Measurements from ENCODE around the gene ODAD3.

ODAD3 gene

DNA sequence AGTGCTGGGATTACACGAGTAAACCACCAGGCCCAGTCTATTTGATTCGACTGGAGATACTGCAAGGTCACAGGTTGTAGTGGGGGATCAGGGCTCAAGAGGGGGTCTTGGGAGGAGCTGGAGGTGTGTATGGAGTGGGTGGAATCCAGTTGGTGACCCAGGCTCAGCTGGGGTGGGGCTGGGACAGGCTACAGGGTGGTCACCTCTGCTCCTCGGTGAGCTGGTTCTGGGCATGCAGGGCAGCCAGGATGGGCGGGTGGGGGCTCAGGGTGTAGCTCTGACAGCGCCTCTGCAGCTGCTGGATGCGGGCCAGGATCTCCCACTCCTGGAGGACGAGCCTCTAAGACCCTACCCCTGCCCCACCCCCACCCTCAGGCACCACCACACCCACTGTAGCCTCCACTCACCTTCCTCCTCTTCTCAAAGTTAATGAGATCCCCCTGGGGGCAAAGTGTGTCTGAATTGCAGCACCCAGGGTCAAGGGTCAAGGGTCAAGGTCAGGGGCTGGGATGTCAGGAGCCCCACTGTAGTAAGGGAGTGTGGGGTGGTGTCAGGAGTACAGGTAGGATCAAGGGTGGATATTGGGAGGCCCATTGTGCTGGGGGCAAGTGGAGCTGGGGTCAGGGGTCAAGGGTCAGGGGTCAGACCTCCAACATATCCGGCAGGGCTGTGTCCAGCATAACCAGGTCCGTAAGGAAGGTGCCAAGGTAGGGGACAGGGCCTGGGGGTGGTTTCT is 32.9 kb downstream of the ODAD3 start:
- H3K27me3 ChIP-seq (ENCODE audit: low read depth, low read length): no peaks in the 10 kb centered on the region
- H3K4me1 ChIP-seq (ENCODE audit: low read length): no peaks in the 10 kb centered on the region
- no peak overlapping the region for H2AFZ ChIP-seq (ENCODE audit: low read depth, low read length)
- H3K36me3 ChIP-seq (replicated peaks; ENCODE audit: low read depth, low read length): no peaks in the 10 kb centered on the region
- no peak overlapping the region for H3K9ac ChIP-seq (ENCODE audit: low read length)
- no peak overlapping the region for H3K4me3 ChIP-seq (ENCODE audit: low read length)
- no peak overlapping the region for H3K4me2 ChIP-seq (ENCODE audit: low read length)
- no peaks in the 10 kb centered on the region for H4K20me1 ChIP-seq (ENCODE audit: insufficient read depth, low read length)
- no peaks in the 10 kb centered on the region for H3K79me2 ChIP-seq (ENCODE audit: low read length)
- H3K27ac ChIP-seq (ENCODE audit: low read length): no peak overlapping the region
- H3K9me3 ChIP-seq (ENCODE audit: insufficient read depth, low read length): no peaks in the 10 kb centered on the region
- no peak for TF ChIP-seq EZH2phosphoT487 (IDR thresholded peaks at IDR 0.05; ENCODE audit: low read depth)
- TF ChIP-seq, protein P1, sequence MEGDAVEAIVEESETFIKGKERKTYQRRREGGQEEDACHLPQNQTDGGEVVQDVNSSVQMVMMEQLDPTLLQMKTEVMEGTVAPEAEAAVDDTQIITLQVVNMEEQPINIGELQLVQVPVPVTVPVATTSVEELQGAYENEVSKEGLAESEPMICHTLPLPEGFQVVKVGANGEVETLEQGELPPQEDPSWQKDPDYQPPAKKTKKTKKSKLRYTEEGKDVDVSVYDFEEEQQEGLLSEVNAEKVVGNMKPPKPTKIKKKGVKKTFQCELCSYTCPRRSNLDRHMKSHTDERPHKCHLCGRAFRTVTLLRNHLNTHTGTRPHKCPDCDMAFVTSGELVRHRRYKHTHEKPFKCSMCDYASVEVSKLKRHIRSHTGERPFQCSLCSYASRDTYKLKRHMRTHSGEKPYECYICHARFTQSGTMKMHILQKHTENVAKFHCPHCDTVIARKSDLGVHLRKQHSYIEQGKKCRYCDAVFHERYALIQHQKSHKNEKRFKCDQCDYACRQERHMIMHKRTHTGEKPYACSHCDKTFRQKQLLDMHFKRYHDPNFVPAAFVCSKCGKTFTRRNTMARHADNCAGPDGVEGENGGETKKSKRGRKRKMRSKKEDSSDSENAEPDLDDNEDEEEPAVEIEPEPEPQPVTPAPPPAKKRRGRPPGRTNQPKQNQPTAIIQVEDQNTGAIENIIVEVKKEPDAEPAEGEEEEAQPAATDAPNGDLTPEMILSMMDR (IDR thresholded peaks at IDR 0.05; ENCODE audit: low read depth, low read length): no peak

DNA sequence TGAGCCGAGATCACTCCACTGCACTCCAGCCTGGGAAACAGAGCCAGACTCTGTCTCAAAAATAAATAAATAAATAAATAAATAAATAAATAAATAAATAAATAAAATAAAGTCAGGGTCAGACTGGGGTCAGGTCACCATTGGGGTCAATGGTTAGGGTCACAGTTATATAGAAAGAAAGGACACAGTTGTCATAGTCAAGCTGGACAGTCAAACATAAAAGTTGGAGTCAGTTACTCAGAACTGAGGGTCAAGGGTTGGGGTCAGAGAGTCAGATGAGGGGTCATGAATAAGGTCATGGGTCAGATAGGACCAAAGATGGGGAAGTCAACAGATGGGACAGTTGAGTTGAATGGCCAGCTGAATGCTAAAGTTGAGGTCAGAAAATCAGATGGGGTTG is 34.1 kb downstream of the ODAD3 start:
- no peaks in the 10 kb centered on the region for H3K36me3 ChIP-seq (replicated peaks; ENCODE audit: low read depth, low read length)
- no peak overlapping the region for H3K9ac ChIP-seq (ENCODE audit: low read length)
- H3K79me2 ChIP-seq (ENCODE audit: low read length): no peaks in the 10 kb centered on the region
- H3K9me3 ChIP-seq (ENCODE audit: insufficient read depth, low read length): no peaks in the 10 kb centered on the region
- H3K4me3 ChIP-seq (ENCODE audit: low read length): no peak overlapping the region
- H3K4me2 ChIP-seq (ENCODE audit: low read length): no peak overlapping the region
- H3K4me1 ChIP-seq (ENCODE audit: low read length): no peaks in the 10 kb centered on the region
- no peaks in the 10 kb centered on the region for H3K27me3 ChIP-seq (ENCODE audit: low read depth, low read length)
- H2AFZ ChIP-seq (ENCODE audit: low read depth, low read length): no peak overlapping the region
- no peaks in the 10 kb centered on the region for H4K20me1 ChIP-seq (ENCODE audit: insufficient read depth, low read length)
- no peak overlapping the region for H3K27ac ChIP-seq (ENCODE audit: low read length)
- TF ChIP-seq, protein P1 (IDR thresholded peaks at IDR 0.05; ENCODE audit: low read depth, low read length): no peak
- TF ChIP-seq EZH2phosphoT487 (IDR thresholded peaks at IDR 0.05; ENCODE audit: low read depth): no peak

DNA sequence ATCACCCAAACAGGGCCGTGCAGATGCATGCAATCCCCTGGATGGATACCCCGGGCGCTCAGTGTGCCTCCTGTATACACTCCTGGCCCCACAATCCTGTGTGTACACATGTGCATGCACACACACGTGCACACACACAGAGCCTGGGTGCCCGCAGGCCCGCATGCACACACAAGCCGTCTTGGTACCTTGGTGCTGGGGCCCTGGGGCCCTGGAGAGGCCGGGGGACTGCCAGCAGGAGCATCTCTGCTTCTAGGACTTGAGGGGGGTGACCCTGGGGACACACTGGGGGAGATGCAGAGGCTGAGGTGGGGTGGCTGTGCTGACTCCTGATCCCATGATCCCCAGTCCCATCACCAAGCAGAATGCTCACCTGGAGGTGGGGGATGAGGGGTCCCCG is 35.3 kb downstream of the ODAD3 start:
- TF ChIP-seq EZH2phosphoT487 (IDR thresholded peaks at IDR 0.05; ENCODE audit: low read depth): no peak
- TF ChIP-seq, protein P1 (IDR thresholded peaks at IDR 0.05; ENCODE audit: low read depth, low read length): no peak
- H4K20me1 ChIP-seq (ENCODE audit: insufficient read depth, low read length): no peaks in the 10 kb centered on the region
- H3K27me3 ChIP-seq (ENCODE audit: low read depth, low read length): no peaks in the 10 kb centered on the region
- no peak overlapping the region for H3K4me3 ChIP-seq (ENCODE audit: low read length)
- H3K27ac ChIP-seq (ENCODE audit: low read length): no peak overlapping the region
- H3K4me2 ChIP-seq (ENCODE audit: low read length): no peak overlapping the region
- no peaks in the 10 kb centered on the region for H3K79me2 ChIP-seq (ENCODE audit: low read length)
- H2AFZ ChIP-seq (ENCODE audit: low read depth, low read length): no peak overlapping the region
- no peaks in the 10 kb centered on the region for H3K36me3 ChIP-seq (replicated peaks; ENCODE audit: low read depth, low read length)
- H3K9ac ChIP-seq (ENCODE audit: low read length): no peak overlapping the region
- no peaks in the 10 kb centered on the region for H3K4me1 ChIP-seq (ENCODE audit: low read length)
- H3K9me3 ChIP-seq (ENCODE audit: insufficient read depth, low read length): no peaks in the 10 kb centered on the region

DNA sequence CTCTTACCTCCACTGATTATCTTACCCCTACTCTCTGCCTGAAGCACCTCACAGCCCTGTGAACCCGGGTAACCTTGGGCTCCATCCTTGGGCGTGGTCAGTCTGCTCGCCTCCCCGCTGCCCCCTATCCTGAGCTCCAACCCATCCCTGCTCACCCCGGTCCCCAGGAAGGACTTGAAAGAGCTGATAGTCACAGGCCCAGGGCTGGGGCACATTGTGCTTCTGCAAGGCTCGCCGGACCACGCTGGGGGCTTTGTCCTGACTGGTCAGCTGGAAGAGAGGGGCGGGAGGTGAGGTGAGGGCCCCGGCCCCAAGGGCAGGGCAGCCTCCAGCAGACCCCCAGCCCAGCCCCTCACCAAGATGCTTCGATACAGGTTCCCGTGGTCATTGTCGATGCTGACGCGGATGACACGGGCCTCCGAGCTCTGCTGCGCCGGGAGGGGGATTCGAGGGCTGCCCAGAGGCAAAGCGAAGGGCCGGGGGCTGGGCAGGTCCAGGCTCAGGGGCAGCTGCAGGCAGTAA is 37.8 kb downstream of the ODAD3 start:
- Histone ChIP-seq H3K4me3 (ENCODE audit: low read length) (no peak overlapping the region), H3K4me1 (ENCODE audit: low read length) (no peaks in the 10 kb centered on the region), H4K20me1 (ENCODE audit: insufficient read depth, low read length) (no peaks in the 10 kb centered on the region), H3K79me2 (ENCODE audit: low read length) (no peaks in the 10 kb centered on the region), H3K4me2 (ENCODE audit: low read length) (no peak overlapping the region), H3K9ac (ENCODE audit: low read length) (no peak overlapping the region), H3K9me3 (ENCODE audit: insufficient read depth, low read length) (no peaks in the 10 kb centered on the region), H3K27me3 (ENCODE audit: low read depth, low read length) (no peaks in the 10 kb centered on the region), H3K36me3 (replicated peaks; ENCODE audit: low read depth, low read length) (no peaks in the 10 kb centered on the region), H2AFZ (ENCODE audit: low read depth, low read length) (no peak overlapping the region), H3K27ac (ENCODE audit: low read length) (no peak overlapping the region)
- no peak for TF ChIP-seq EZH2phosphoT487 (IDR thresholded peaks at IDR 0.05; ENCODE audit: low read depth)
- TF ChIP-seq, protein P1 (IDR thresholded peaks at IDR 0.05; ENCODE audit: low read depth, low read length): no peak

Data from OCI-LY3 (cell line).